Stimulated activated CD8-positive, alpha-beta memory T cell treated with anti-CD3 and anti-CD28 coated beads, Interleukin-4, amount 100 ng/mL, for 48 hours (primary cell): ENCODE results near the gene RNF40.

Experiments used
- DNase-seq: peaks from one replicate; pipeline ENCODE4 v3.0.0-alpha.2; 2020

Gene RNF40

DNA sequence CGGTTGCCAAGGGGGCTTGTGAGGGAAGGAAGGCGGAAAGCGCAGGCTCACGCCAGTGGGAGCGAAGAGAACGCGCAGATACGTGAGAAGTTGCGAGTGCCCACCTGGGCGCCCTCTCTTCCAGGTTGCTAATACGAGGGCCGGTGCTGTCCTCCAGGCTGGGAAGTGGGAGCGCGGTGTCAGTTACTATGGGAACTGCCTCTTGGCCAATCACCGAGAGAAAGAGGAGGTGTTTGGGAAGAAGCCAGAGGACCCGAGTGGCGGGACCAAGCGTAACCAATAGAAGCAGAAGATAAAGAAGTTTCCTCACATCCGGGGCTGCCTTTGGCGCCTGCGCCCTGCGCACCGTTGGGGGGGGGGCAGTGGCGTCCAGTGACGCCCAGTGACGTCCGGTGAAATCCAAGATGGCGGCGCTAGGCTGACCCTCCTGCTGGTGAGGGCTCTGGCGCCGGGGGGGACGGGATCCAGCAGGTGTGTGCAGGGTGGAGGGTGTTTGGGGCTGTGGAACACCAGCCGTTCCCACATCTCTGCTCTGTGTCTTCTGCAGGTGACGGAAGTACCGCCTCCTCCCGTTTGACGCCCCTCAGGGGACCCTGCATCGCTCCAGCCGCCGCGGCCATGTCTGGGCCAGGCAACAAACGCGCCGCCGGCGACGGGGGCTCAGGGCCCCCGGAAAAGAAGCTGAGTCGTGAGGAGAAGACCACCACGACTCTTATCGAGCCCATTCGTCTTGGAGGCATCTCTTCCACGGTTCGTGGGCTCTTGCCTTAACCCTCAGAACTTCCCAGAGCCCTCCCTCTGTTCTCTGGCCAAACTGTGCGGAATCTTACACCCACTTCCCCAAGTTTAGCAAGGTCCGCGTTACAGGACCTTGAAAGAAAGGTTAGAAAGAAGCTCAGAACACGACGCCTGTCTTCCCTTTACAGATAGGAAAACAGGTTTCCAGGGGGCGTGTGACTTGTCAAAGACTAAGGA lies at the start of gene RNF40, which contains the start of gene CFAP119:
Gene RNF40, plus strand, starts transcription at position 395 of the 975 bp plus-strand sequence. Its CDS starts 224 bp downstream, at position 619.
Gene CFAP119, minus strand, starts transcription at position 135 of the 975 bp plus-strand sequence. CDS start 314 bp downstream, outside the sequence.
- DNase-seq = peak; percentile 94

DNA sequence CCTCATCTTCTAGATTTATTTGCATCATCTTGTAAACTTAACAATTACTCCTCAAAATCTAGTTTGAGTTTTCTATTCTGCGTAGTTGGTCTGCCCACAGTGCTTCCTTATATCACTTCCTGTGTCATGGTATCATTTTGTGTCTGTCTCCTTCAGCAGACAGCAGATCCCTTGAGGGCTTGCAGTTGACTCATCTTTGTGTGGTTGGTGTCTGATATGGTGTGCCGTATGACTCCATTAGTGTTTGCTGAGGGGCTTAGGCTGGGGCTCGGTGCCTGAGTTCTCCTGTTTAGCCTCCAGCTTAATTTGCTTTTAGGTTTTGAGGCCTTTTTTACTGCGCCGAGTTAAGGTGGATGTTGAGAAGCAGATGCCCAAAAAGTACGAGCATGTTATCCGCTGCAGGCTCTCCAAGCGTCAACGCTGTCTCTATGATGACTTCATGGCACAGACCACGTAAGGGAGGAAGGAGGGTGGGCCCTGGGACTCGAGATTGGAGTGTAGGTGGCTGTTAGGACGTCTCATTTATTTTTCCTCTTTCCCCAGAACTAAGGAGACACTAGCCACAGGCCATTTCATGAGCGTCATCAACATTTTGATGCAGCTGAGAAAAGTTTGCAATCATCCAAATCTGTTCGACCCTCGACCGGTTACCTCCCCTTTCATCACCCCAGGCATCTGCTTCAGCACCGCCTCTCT lies 46.2 kb upstream of the RNF40 start:
- peak; percentile 63 for DNase-seq

GRCh38 chr16:30720086-30720485 lies 42.0 kb upstream of the RNF40 start:
- DNase-seq = no peak

DNA sequence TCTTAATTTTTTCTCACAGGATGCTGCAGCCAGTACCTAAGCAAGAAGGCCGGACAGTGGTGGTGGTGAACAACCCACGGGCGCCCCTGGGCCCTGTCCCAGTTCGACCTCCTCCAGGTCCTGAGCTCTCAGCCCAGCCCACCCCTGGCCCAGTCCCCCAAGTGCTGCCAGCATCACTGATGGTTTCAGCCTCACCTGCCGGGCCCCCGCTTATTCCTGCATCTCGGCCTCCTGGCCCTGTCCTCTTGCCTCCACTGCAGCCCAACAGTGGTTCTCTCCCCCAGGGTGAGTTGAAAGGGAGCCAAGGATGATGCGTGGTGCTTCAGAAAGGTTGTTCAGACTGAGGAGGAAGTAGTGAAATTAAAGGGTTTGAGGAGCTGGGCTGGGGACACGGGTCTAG lies 41.4 kb upstream of the RNF40 start:
- DNase-seq = no peak

GRCh38 chr16:30721167-30721566 lies 41.0 kb upstream of the RNF40 start:
- DNase-seq = no peak

DNA sequence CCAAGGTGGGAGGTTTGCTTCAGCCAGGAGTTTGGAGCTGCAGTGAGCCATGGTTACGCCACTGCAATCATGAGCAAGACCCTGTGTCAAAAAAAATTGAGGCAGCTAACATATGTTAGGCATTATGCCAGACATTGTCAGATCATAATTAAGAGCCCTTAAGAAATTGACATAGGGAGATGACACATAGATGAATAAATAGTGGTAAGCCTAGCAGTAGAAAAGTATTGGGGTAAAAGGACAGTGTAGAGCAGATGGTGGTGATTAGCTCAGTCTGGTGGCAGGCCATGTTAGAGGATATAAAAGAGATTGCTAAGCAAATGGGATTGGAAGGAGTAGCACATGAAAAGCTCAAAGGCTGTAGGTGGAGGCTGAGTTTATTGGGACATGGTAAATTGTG lies 40.5 kb upstream of the RNF40 start:
- no peak for DNase-seq

DNA sequence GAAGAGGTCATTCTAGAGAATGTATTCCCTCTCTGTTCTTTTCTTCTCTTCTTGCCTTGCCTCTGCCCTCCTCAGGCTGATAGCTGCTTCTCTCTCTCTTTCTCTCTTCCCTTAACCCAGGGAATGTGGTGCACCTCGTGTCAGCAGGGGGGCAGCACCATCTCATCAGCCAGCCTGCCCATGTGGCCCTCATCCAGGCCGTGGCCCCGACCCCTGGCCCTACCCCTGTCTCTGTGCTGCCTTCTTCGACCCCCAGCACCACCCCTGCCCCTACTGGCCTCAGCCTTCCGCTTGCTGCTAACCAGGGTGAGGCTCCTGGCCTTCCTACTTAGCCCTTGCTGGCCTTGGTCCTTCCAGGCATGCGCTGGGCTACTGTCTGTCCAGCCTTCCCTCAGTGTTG lies 39.7 kb upstream of the RNF40 start:
- no peak for DNase-seq

GRCh38 chr16:30722916-30723315 lies 39.2 kb upstream of the RNF40 start:
- DNase-seq = no peak

GRCh38 chr16:30723725-30724355 lies 38.3 kb upstream of the RNF40 start:
- no peak for DNase-seq

- DNase-seq = no peak
These were observed 37.3 kb upstream of the RNF40 start for GRCh38 chr16:30724641-30725417.

- no peak for DNase-seq
These were observed 36.7 kb upstream of the RNF40 start for GRCh38 chr16:30725418-30725792.

GRCh38 chr16:30728321-30728720 lies 33.8 kb upstream of the RNF40 start:
- DNase-seq = no peak

- DNase-seq = no peak
These were observed 33.0 kb upstream of the RNF40 start for GRCh38 chr16:30728899-30729672.

DNA sequence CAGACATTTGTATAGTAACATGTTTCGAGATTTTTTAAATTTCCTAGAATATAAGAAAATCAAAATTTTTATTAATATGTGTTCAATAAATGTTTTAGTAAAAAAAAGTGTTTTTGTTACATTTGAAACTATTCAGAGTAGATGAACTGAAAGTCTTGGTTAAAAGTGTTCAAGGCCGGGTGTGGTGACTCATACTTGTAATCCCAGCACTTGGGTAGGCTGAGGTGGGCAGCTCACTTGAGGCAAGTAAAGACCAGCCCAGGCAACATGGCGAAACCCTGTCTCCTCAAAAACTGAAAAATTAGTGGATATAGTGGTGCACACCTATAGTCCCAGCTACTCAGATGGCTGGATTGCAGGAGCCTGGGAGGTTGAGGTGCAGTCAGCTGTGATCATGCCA lies 30.7 kb upstream of the RNF40 start:
- DNase-seq = no peak

DNA sequence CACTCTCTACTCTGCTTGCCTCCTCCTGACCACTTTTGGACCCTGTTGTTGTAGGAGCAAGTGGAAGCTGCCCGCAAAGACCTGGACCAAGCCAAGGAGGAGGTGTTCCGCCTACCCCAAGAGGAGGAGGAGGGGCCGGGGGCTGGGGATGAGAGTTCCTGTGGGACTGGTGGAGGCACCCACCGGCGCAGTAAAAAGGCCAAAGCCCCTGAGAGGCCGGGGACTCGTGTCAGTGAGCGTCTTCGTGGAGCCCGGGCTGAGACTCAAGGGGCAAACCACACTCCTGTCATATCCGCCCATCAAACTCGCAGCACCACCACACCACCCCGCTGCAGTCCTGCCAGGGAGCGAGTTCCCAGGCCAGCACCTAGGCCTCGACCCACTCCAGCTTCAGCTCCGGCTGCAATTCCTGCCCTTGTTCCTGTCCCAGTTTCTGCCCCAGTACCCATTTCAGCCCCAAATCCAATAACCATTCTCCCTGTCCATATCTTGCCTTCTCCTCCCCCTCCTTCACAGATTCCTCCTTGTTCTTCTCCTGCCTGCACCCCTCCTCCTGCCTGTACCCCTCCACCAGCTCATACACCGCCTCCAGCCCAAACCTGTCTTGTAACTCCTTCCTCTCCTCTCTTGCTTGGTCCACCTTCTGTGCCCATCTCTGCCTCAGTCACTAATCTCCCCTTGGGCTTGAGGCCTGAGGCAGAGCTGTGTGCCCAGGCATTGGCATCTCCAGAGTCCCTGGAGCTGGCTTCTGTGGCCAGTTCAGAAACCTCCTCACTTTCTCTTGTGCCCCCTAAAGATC lies 24.9 kb upstream of the RNF40 start:
- DNase-seq = no peak

DNA sequence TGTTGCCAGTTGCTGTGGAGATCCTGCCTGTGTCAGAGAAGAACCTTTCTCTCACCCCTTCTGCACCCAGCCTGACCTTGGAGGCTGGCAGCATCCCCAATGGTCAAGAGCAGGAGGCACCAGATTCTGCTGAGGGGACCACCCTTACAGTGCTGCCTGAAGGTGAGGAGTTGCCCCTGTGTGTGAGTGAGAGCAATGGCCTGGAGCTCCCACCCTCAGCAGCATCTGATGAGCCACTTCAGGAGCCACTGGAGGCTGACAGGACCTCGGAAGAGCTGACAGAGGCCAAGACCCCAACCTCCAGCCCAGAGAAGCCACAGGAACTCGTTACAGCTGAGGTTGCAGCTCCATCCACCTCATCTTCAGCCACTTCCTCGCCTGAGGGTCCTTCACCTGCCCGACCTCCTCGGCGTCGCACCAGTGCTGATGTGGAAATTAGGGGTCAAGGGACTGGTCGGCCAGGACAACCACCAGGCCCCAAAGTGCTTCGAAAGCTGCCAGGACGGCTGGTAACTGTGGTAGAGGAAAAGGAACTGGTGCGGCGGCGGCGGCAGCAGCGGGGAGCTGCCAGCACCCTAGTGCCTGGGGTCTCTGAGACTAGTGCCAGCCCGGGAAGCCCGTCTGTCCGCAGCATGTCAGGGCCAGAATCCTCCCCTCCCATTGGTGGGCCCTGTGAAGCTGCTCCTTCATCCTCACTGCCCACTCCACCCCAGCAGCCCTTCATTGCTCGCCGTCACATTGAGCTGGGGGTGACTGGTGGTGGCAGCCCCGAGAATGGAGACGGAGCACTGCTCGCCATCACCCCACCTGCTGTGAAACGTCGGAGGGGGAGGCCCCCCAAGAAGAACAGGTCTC lies 24.1 kb upstream of the RNF40 start:
- DNase-seq = no peak

- DNase-seq = no peak
These were observed 22.9 kb upstream of the RNF40 start for GRCh38 chr16:30738984-30739951.

- peak; percentile 44 for DNase-seq
These were observed 21.5 kb upstream of the RNF40 start for GRCh38 chr16:30740364-30741251.
